Lung (tissue), 16 donors: ENCODE measurements around the gene ACTR8. TPM values are rescaled to one million over a fixed set of nuclear protein-coding genes. Genes with fewer than 3 reads are reported as not detected.
"Not testable (repeated sequence)": the region's sequence is repeated elsewhere in the genome, so short reads cannot be mapped to it uniquely, and the experiment has no call there.

ENCODE experiments used
- ATAC-seq: fragments of 200-7000 bp; cut with Tn5 transposase; one replicate; pipeline ENCODE4 v1.9.1; 2020; ENCODE audit warnings: moderate number of reproducible peaks; ENCODE audit not compliant: insufficient read depth, low FRiP score
- DNase-seq, 3 donors: peaks; one replicate each; pipeline ENCODE4 v3.0.0-alpha.2; 2013 to 2017
- H3K27ac ChIP-seq, 2 donors: one replicate each; pipeline ENCODE4 v1.5.1; 2013; ENCODE audit warnings: mild to moderate bottlenecking in 2 of 2, moderate library complexity in 2 of 2, control low read depth in 1 of 2, inconsistent platforms in 1 of 2, low read depth in 1 of 2, low read length in 1 of 2
- H3K27me3 ChIP-seq, 3 donors: one replicate each; pipeline ENCODE4 v1.5.1; 2013; ENCODE audit warnings: low read length in 2 of 3; ENCODE audit not compliant: control insufficient read depth in 3 of 3, insufficient read depth in 3 of 3
- H3K36me3 ChIP-seq, 4 donors: one replicate each; pipeline ENCODE4 v1.5.1; 2013; ENCODE audit warnings: low read length in 4 of 4, mild to moderate bottlenecking in 1 of 4, moderate library complexity in 1 of 4; ENCODE audit not compliant: control insufficient read depth in 4 of 4, insufficient read depth in 4 of 4
- H3K4me1 ChIP-seq, 5 donors: one replicate each; pipeline ENCODE4 v1.5.1; 2013; ENCODE audit warnings: low read length in 5 of 5, mild to moderate bottlenecking in 2 of 5, moderate library complexity in 1 of 5; ENCODE audit not compliant: control insufficient read depth in 5 of 5, insufficient read depth in 5 of 5
- H3K4me3 ChIP-seq: one replicate; pipeline ENCODE4 v1.5.1; 2013; ENCODE audit warnings: mild to moderate bottlenecking, control low read depth, moderate library complexity
- H3K9ac ChIP-seq, 2 donors: one replicate each; pipeline ENCODE4 v1.5.1; 2013; ENCODE audit warnings: low read length in 2 of 2, control low read depth in 1 of 2; ENCODE audit not compliant: insufficient read depth in 1 of 2
- H3K9me3 ChIP-seq, 4 donors: one replicate each; pipeline ENCODE4 v1.5.1; 2013; ENCODE audit warnings: low read length in 3 of 4, mild to moderate bottlenecking in 1 of 4, moderate library complexity in 1 of 4; ENCODE audit not compliant: control insufficient read depth in 4 of 4, insufficient read depth in 3 of 4
- CTCF ChIP-seq: IDR thresholded peaks from 2 replicates; pipeline ENCODE4 v1.5.1; 2012; ENCODE audit warnings: mild to moderate bottlenecking; ENCODE audit errors: control extremely low read depth, extremely low read depth
- WGBS, 2 donors: extraction: QIAGEN DNeasy Blood & Tissue Kit; methylation state at CpG; one replicate each; pipeline ENCODE4 v1.1.7; 2013; 5-methylcytosine and 5-hydroxymethylcytosine counted together
- long read RNA-seq, 5 donors: transcript quantifications; one replicate each; lab custom pipeline, GENCODE V29; 2026
- polyA plus RNA-seq, 2 donors: library from polyadenylated mRNA; stranded (reverse); fragments of 200-250 nt; gene quantifications; one replicate each; pipeline ENCODE4 v1.2.1, GENCODE V29; 2013
- total RNA-seq, 2 donors: library from RNA; depleted of rRNA in 1 of 2; stranded (reverse); fragments of >200 nt in 1 of 2; gene quantifications; one replicate each; pipeline ENCODE4 v1.2.1, GENCODE V29; 2014 to 2021
- donor health status: control.
- donor health status: control.
- donor health status: Bipolar disorder and iron deficiency.
- donor health status: healthy.
- donor health status: DM: yes; HTN: yes; CAD: no.

Gene ACTR8
- 10 to 100 TPM; 25.6 to 28.8 TPM for total RNA-seq
- 10 to 100 TPM; 12.4 to 16.3 TPM for polyA plus RNA-seq
- long read RNA-seq, donor 1, partial matches to known transcripts: 0 of 3 reads
- long read RNA-seq, donor 1, other reads (novel, unspliced or antisense): 0 of 3 reads
- long read RNA-seq, donor 2, partial matches to known transcripts: 0 of 1 reads
- long read RNA-seq, donor 2, other reads (novel, unspliced or antisense): 0 of 1 reads
- long read RNA-seq, donor 3, partial matches to known transcripts: 0 of 7 reads
- long read RNA-seq, donor 3, other reads (novel, unspliced or antisense): 0 of 7 reads
- long read RNA-seq, donor 4, partial matches to known transcripts: 0 of 1 reads
- long read RNA-seq, donor 4, other reads (novel, unspliced or antisense): 0 of 1 reads
- long read RNA-seq, donor 5, partial matches to known transcripts: 0 of 4 reads
- long read RNA-seq, donor 5, other reads (novel, unspliced or antisense): 0 of 4 reads

GRCh38 chr3:53881691-53882593, at the start of gene ACTR8:
Gene ACTR8, minus strand, starts transcription at chr3:53882152. Its CDS starts 51 bp downstream, at chr3:53882101.
- no peak for TF ChIP-seq CTCF
- H3K27ac ChIP-seq: peak within 1 kb of the TSS; percentile 94 to 96
- peaks cover 18 to 48% (median 32%) of the 10 kb centered on the region in 4 donors for H3K36me3 ChIP-seq

GRCh38 chr3:53927208-53927872, 45.4 kb upstream of the ACTR8 start:
- DNase-seq, H3K4me3 ChIP-seq, ATAC-seq, H3K9me3 ChIP-seq, H3K27me3 ChIP-seq, H3K9ac ChIP-seq, H3K4me1 ChIP-seq, H3K36me3 ChIP-seq, H3K27ac ChIP-seq: not testable (repeated sequence)
- WGBS, 2 donors: 76 to 86% methylated on average over 20 to 30 of the region's 30 CpGs

More at GRCh38 chr3:53881691-53882593, at the start of gene ACTR8:
- Histone ChIP-seq H3K9me3 (no peaks in the 10 kb centered on the region), H3K27me3 (no peaks in the 10 kb centered on the region), H3K9ac (peak within 1 kb of the TSS; percentile 79 to 85), H3K4me1 (peaks cover 0 to 15% (median 6%) of the 10 kb centered on the region in 5 donors), H3K4me3 (peak within 1 kb of the TSS; percentile 98)
- 1% methylated on average over 65 of the region's 65 CpGs for WGBS, 2 donors
- DNase-seq (peak; percentile 92 to 95 (median 94)), ATAC-seq (peak; percentile 98)

GRCh38 chr3:53921296-53921695, 39.3 kb upstream of the ACTR8 start:
- H3K9me3 ChIP-seq: no peaks in the 10 kb centered on the region
- no peak overlapping the region for H3K27ac ChIP-seq
- ATAC-seq (no peak), DNase-seq (no peak)
- no peak overlapping the region for H3K4me3 ChIP-seq
- H3K36me3 ChIP-seq: no peaks in the 10 kb centered on the region
- TF ChIP-seq CTCF: peak; percentile 15
- H3K4me1 ChIP-seq: no peaks in the 10 kb centered on the region
- no peaks in the 10 kb centered on the region for H3K27me3 ChIP-seq
- WGBS, 2 donors: 44 to 63% methylated on average over 1 of the region's 1 CpG
- no peak overlapping the region for H3K9ac ChIP-seq
